ENCODE results near the gene ICE2.

The ICE2 gene

DNA sequence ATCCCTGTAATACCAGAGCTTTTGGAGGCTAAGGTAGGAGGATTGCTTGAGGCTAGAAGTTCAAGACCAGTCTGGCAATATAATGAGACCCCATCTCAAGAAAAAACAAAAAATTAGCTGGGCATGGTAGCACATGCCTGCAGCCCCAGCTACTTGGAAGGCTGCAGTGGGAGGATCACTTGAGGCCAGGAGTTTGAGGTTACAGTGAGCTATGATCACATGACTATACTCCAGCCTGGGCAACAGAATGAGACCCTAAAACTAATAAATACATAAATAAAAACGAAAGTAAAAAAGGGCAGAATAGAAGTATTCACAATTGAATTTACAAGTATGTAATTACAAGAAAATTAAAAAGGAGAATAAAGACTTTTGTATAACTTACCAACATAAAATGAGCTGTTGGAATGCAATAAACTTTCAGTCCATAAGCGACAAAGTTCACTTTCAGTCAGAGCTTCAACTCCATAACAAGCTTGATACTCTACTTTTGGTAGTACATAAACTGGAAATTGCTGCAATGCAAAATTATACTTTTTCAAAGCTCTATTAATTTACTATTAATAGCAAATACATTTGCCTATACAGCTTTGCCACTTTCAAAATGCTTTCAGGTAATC, 36.8 kb downstream of the ICE2 start:
- H3K27ac ChIP-seq (replicated peaks), result no peak overlapping the region
- no peak for DNase-seq (ENCODE audit: low read depth in 1 of 2, low spot score in 1 of 2)
- TF ChIP-seq GABPA (IDR thresholded peaks at IDR 0.05; ENCODE audit: low read depth) (no peak), POLR2AphosphoS5 (IDR thresholded peaks at IDR 0.05; ENCODE audit: low read depth) (no peak), SPI1 (IDR thresholded peaks at IDR 0.05; ENCODE audit: borderline replicate concordance, low read depth) (no peak)
- TF ChIP-seq, protein P1, sequence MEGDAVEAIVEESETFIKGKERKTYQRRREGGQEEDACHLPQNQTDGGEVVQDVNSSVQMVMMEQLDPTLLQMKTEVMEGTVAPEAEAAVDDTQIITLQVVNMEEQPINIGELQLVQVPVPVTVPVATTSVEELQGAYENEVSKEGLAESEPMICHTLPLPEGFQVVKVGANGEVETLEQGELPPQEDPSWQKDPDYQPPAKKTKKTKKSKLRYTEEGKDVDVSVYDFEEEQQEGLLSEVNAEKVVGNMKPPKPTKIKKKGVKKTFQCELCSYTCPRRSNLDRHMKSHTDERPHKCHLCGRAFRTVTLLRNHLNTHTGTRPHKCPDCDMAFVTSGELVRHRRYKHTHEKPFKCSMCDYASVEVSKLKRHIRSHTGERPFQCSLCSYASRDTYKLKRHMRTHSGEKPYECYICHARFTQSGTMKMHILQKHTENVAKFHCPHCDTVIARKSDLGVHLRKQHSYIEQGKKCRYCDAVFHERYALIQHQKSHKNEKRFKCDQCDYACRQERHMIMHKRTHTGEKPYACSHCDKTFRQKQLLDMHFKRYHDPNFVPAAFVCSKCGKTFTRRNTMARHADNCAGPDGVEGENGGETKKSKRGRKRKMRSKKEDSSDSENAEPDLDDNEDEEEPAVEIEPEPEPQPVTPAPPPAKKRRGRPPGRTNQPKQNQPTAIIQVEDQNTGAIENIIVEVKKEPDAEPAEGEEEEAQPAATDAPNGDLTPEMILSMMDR (IDR thresholded peaks at IDR 0.05; ENCODE audit: insufficient read depth, low read length), result no peak
- TF ChIP-seq, protein P2, sequence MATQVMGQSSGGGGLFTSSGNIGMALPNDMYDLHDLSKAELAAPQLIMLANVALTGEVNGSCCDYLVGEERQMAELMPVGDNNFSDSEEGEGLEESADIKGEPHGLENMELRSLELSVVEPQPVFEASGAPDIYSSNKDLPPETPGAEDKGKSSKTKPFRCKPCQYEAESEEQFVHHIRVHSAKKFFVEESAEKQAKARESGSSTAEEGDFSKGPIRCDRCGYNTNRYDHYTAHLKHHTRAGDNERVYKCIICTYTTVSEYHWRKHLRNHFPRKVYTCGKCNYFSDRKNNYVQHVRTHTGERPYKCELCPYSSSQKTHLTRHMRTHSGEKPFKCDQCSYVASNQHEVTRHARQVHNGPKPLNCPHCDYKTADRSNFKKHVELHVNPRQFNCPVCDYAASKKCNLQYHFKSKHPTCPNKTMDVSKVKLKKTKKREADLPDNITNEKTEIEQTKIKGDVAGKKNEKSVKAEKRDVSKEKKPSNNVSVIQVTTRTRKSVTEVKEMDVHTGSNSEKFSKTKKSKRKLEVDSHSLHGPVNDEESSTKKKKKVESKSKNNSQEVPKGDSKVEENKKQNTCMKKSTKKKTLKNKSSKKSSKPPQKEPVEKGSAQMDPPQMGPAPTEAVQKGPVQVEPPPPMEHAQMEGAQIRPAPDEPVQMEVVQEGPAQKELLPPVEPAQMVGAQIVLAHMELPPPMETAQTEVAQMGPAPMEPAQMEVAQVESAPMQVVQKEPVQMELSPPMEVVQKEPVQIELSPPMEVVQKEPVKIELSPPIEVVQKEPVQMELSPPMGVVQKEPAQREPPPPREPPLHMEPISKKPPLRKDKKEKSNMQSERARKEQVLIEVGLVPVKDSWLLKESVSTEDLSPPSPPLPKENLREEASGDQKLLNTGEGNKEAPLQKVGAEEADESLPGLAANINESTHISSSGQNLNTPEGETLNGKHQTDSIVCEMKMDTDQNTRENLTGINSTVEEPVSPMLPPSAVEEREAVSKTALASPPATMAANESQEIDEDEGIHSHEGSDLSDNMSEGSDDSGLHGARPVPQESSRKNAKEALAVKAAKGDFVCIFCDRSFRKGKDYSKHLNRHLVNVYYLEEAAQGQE (IDR thresholded peaks at IDR 0.05; ENCODE audit: insufficient replicate concordance, low read depth), result no peak

DNA sequence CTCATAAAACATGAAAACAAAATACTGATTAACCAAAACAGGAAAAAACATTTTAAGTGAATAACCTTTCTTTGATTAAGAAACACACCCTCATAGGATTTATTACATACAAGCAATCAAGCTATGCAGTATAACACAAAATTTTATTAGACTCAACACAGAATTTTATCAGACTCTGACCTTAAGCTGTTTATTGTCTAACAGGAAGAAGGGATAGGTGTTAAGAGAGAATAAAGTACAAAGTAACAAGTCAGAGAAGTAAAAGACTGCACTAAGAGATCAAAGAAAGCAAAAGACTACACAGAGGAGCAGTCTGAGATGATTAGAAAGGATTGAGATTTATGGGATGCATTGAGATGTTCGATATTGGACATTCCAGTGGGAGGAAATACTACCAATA, 37.6 kb downstream of the ICE2 start:
- no peak overlapping the region for H3K4me3 ChIP-seq (replicated peaks; ENCODE audit: insufficient read depth, low read length)
- no peak for DNase-seq (ENCODE audit: low read depth in 1 of 2, low spot score in 1 of 2)
- H3K27me3 ChIP-seq (ENCODE audit: insufficient read depth, poor library complexity, severe bottlenecking), result no peaks in the 10 kb centered on the region
- H3K27ac ChIP-seq (replicated peaks), result no peak overlapping the region
- TF ChIP-seq POLR2AphosphoS5 (IDR thresholded peaks at IDR 0.05; ENCODE audit: low read depth) (no peak), GABPA (IDR thresholded peaks at IDR 0.05; ENCODE audit: low read depth) (no peak), SPI1 (IDR thresholded peaks at IDR 0.05; ENCODE audit: borderline replicate concordance, low read depth) (no peak)
- TF ChIP-seq, protein P1 (IDR thresholded peaks at IDR 0.05; ENCODE audit: insufficient read depth, low read length), result no peak
- TF ChIP-seq, protein P2 (IDR thresholded peaks at IDR 0.05; ENCODE audit: insufficient replicate concordance, low read depth), result no peak

More for the DNA sequence above, 36.8 kb downstream of the ICE2 start:
- Histone ChIP-seq H3K27me3 (ENCODE audit: insufficient read depth, poor library complexity, severe bottlenecking) (no peaks in the 10 kb centered on the region), H3K4me3 (replicated peaks; ENCODE audit: insufficient read depth, low read length) (no peak overlapping the region)

DNA sequence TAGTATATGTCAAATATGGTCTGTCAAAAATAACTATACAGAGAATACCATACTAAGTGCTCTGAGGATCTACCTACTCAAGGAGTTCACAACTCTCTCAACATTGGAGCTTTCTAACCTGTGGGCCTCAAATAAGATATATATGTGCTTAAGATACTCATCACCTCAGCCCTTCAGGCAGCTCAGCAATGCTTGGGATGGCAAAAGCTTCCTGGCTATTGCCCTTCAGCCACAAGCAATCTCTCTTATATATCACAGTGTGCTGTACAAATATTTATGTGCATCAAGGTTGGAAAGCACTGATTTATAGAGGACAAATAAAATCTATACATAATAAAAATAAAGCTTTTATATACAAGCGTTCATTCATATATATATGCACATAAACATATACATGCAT, 40.3 kb downstream of the ICE2 start:
- TF ChIP-seq SPI1 (IDR thresholded peaks at IDR 0.05; ENCODE audit: borderline replicate concordance, low read depth), result no peak
- no peak for TF ChIP-seq GABPA (IDR thresholded peaks at IDR 0.05; ENCODE audit: low read depth)
- TF ChIP-seq, protein P2 (IDR thresholded peaks at IDR 0.05; ENCODE audit: insufficient replicate concordance, low read depth), result no peak
- TF ChIP-seq, protein P1 (IDR thresholded peaks at IDR 0.05; ENCODE audit: insufficient read depth, low read length), result no peak
- no peak for TF ChIP-seq POLR2AphosphoS5 (IDR thresholded peaks at IDR 0.05; ENCODE audit: low read depth)
- no peak overlapping the region for H3K4me3 ChIP-seq (replicated peaks; ENCODE audit: insufficient read depth, low read length)
- no peak overlapping the region for H3K27ac ChIP-seq (replicated peaks)
- H3K27me3 ChIP-seq (ENCODE audit: insufficient read depth, poor library complexity, severe bottlenecking), result no peaks in the 10 kb centered on the region
- DNase-seq (ENCODE audit: low read depth in 1 of 2, low spot score in 1 of 2), result no peak

Measured in HL-60 (cell line).